Astrocyte (in vitro differentiated cells and primary cell): ENCODE measurements around the gene WDSUB1. TPM values are rescaled to one million over a fixed set of nuclear protein-coding genes. Genes with fewer than 3 reads are reported as not detected.

Source experiments
- DNase-seq: peaks from one replicate; pipeline ENCODE4 v3.0.0-alpha.2; 2010; ENCODE audit warnings: low read depth
- FAIRE-seq: peaks from 2 replicates; lab custom pipeline; 2011; peaks lifted over from hg19 to GRCh38; lab: Jason Lieb, UNC
- H2AFZ ChIP-seq: 2 replicates; pipeline ENCODE4 v1.6.0; 2012; ENCODE audit warnings: low read depth, low read length, inconsistent platforms
- H3K27ac ChIP-seq: 2 replicates; pipeline ENCODE4 v1.5.1; 2011; ENCODE audit warnings: low read depth, low read length, inconsistent platforms
- H3K27me3 ChIP-seq: 2 replicates; pipeline ENCODE4 v1.6.0; 2011; ENCODE audit warnings: low read length, inconsistent platforms; ENCODE audit not compliant: insufficient read depth
- H3K36me3 ChIP-seq: 2 replicates; pipeline ENCODE4 v1.5.1; 2011; ENCODE audit warnings: low read length, inconsistent platforms; ENCODE audit not compliant: insufficient read depth
- H3K4me1 ChIP-seq: 2 replicates; pipeline ENCODE4 v1.5.1; 2011; ENCODE audit warnings: low read length, inconsistent platforms; ENCODE audit not compliant: insufficient read depth
- H3K4me2 ChIP-seq: 2 replicates; pipeline ENCODE4 v1.6.0; 2012; ENCODE audit warnings: low read length, inconsistent platforms
- H3K4me3 ChIP-seq: 2 replicates; pipeline ENCODE4 v1.5.1; 2011; ENCODE audit warnings: low read depth, mild to moderate bottlenecking, low read length, inconsistent platforms; ENCODE audit not compliant: insufficient read depth
- H3K79me2 ChIP-seq: 2 replicates; pipeline ENCODE4 v1.6.0; 2012; ENCODE audit warnings: mild to moderate bottlenecking, low read length, inconsistent platforms; ENCODE audit not compliant: insufficient read depth
- H3K9ac ChIP-seq: 2 replicates; pipeline ENCODE4 v1.6.0; 2012; ENCODE audit warnings: mild to moderate bottlenecking, low read length, inconsistent platforms
- H3K9me3 ChIP-seq: 2 replicates; pipeline ENCODE4 v1.5.1; 2012; ENCODE audit warnings: low read depth, mild to moderate bottlenecking, low read length, inconsistent platforms; ENCODE audit not compliant: insufficient read depth
- H4K20me1 ChIP-seq: 2 replicates; pipeline ENCODE4 v1.6.0; 2012; ENCODE audit warnings: low read length, inconsistent platforms; ENCODE audit not compliant: insufficient read depth
- H3K27ac Mint-ChIP-seq: one replicate; pipeline ENCODE4 v1.8.0; 2021; ENCODE audit warnings: mild to moderate bottlenecking, mixed read lengths; ENCODE audit not compliant: unreplicated experiment
- H3K27me3 Mint-ChIP-seq: one replicate; pipeline ENCODE4 v1.8.0; 2021; ENCODE audit warnings: low read depth, mixed read lengths; ENCODE audit not compliant: unreplicated experiment
- H3K36me3 Mint-ChIP-seq: one replicate; pipeline ENCODE4 v1.8.0; 2021; ENCODE audit warnings: low read depth, mixed read lengths; ENCODE audit not compliant: unreplicated experiment
- H3K4me1 Mint-ChIP-seq: one replicate; pipeline ENCODE4 v1.8.0; 2021; ENCODE audit warnings: low read depth, mixed read lengths; ENCODE audit not compliant: unreplicated experiment
- H3K4me3 Mint-ChIP-seq: one replicate; pipeline ENCODE4 v1.8.0; 2021; ENCODE audit warnings: mild to moderate bottlenecking, moderate library complexity, mixed read lengths; ENCODE audit not compliant: unreplicated experiment
- H3K9me3 Mint-ChIP-seq: one replicate; pipeline ENCODE4 v1.8.0; 2021; ENCODE audit warnings: mild to moderate bottlenecking, mixed read lengths; ENCODE audit not compliant: unreplicated experiment
- CTCF ChIP-seq: IDR thresholded peaks from 2 replicates; pipeline ENCODE4 v1.5.1; 2011; ENCODE audit warnings: low read depth, mild to moderate bottlenecking, inconsistent platforms, low read length, moderate library complexity; ENCODE audit not compliant: insufficient read depth
- EZH2 ChIP-seq: IDR thresholded peaks from 2 replicates; pipeline ENCODE4 v1.6.1; 2012; ENCODE audit warnings: mild to moderate bottlenecking, low read length, inconsistent platforms; ENCODE audit not compliant: insufficient read depth
- total RNA-seq: library from RNA; stranded (reverse); gene quantifications from 2 replicates; pipeline ENCODE4 v1.2.1, GENCODE V29; 2021

Gene WDSUB1
- total RNA-seq, 1 donor from 2014 or later: 5.4 TPM

GRCh38 chr2:159281002-159281401 is 5.5 kb downstream of the WDSUB1 start:
- DNase-seq (no peak), FAIRE-seq (no peak)
- H3K36me3 Mint-ChIP-seq: no peaks in the 10 kb centered on the region
- H3K27me3 Mint-ChIP-seq: no peaks in the 10 kb centered on the region
- Histone ChIP-seq H3K36me3 (no peaks in the 10 kb centered on the region), H2AFZ (no peak overlapping the region), H3K9me3 (no peaks in the 10 kb centered on the region), H3K79me2 (no peaks in the 10 kb centered on the region), H3K27me3 (no peaks in the 10 kb centered on the region), H3K4me2 (no peak overlapping the region), H3K9ac (no peak overlapping the region), H4K20me1 (no peaks in the 10 kb centered on the region), H3K27ac (no peak overlapping the region), H3K4me1 (peaks cover 5% of the 10 kb centered on the region), H3K4me3 (no peak overlapping the region)
- H3K4me3 Mint-ChIP-seq: no peak overlapping the region
- peaks cover 3% of the 10 kb centered on the region for H3K4me1 Mint-ChIP-seq
- TF ChIP-seq EZH2 (no peak), CTCF (no peak)
- no peak overlapping the region for H3K27ac Mint-ChIP-seq
- H3K9me3 Mint-ChIP-seq: no peaks in the 10 kb centered on the region

- H3K9ac ChIP-seq: no peak overlapping the region
- Mint-ChIP-seq H3K36me3 (no peaks in the 10 kb centered on the region), H3K4me3 (no peak overlapping the region), H3K27ac (no peak overlapping the region), H3K27me3 (no peaks in the 10 kb centered on the region), H3K4me1 (peaks cover 3% of the 10 kb centered on the region), H3K9me3 (no peaks in the 10 kb centered on the region)
- no peaks in the 10 kb centered on the region for H3K4me1 ChIP-seq
- FAIRE-seq: no peak
- TF ChIP-seq EZH2: no peak
- no peak for TF ChIP-seq CTCF
- H4K20me1 ChIP-seq: no peaks in the 10 kb centered on the region
- no peaks in the 10 kb centered on the region for H3K79me2 ChIP-seq
- no peak overlapping the region for H3K27ac ChIP-seq
- no peak overlapping the region for H2AFZ ChIP-seq
- DNase-seq: no peak
- H3K36me3 ChIP-seq: no peaks in the 10 kb centered on the region
- H3K4me2 ChIP-seq: no peak overlapping the region
- no peaks in the 10 kb centered on the region for H3K27me3 ChIP-seq
- H3K9me3 ChIP-seq: no peaks in the 10 kb centered on the region
- no peak overlapping the region for H3K4me3 ChIP-seq
These were observed 6.8 kb downstream of the WDSUB1 start for GRCh38 chr2:159279700-159280099.

GRCh38 chr2:159275111-159275510 is 11.4 kb downstream of the WDSUB1 start:
- no peaks in the 10 kb centered on the region for H3K27me3 ChIP-seq
- no peak overlapping the region for H3K4me3 ChIP-seq
- H3K79me2 ChIP-seq: no peaks in the 10 kb centered on the region
- no peak overlapping the region for H3K27ac ChIP-seq
- no peaks in the 10 kb centered on the region for H3K9me3 ChIP-seq
- peaks cover 2% of the 10 kb centered on the region for H3K36me3 Mint-ChIP-seq
- DNase-seq (no peak), FAIRE-seq (no peak)
- no peaks in the 10 kb centered on the region for H3K4me1 ChIP-seq
- no peak overlapping the region for H3K27ac Mint-ChIP-seq
- H3K9me3 Mint-ChIP-seq: no peaks in the 10 kb centered on the region
- H2AFZ ChIP-seq: no peak overlapping the region
- no peak overlapping the region for H3K9ac ChIP-seq
- H3K36me3 ChIP-seq: no peaks in the 10 kb centered on the region
- H3K4me3 Mint-ChIP-seq: no peak overlapping the region
- H4K20me1 ChIP-seq: no peaks in the 10 kb centered on the region
- H3K4me2 ChIP-seq: no peak overlapping the region
- no peak for TF ChIP-seq EZH2
- no peak for TF ChIP-seq CTCF
- no peaks in the 10 kb centered on the region for H3K27me3 Mint-ChIP-seq
- peaks cover 9% of the 10 kb centered on the region for H3K4me1 Mint-ChIP-seq
